ENCODE results near the gene ADAMTS20. TPM values are rescaled to one million over a fixed set of nuclear protein-coding genes. Genes with fewer than 3 reads are reported as not detected.

ADAMTS20 gene
- total RNA-seq (2022; extraction: Qiagen RNA extraction; ENCODE audit: low read depth), result not detected in 5 replicates

GRCh38 chr12:43551971-43552559, at the start of gene ADAMTS20:
ADAMTS20 (minus strand) TSS chr12:43552203; CDS start chr12:43551921, 282 bp downstream.

Other genes with a start within 250 kb of the ADAMTS20 start
- 2.6 to 5.0 TPM (median 4.6 TPM) in 5 replicates for gene PUS7L, start 206.6 kb upstream of the ADAMTS20 start, total RNA-seq (2022; extraction: Qiagen RNA extraction; ENCODE audit: low read depth)
- gene IRAK4, start 206.7 kb upstream of the ADAMTS20 start, total RNA-seq (2022; extraction: Qiagen RNA extraction; ENCODE audit: low read depth), result 3.6 to 4.6 TPM (median 4.2 TPM) in 5 replicates

All from A549 treated with GW870086 at 1 μM for 4 hours (cell line).